Measurements from ENCODE around the gene PIM3. TPM values are rescaled to one million over a fixed set of nuclear protein-coding genes. Genes with fewer than 3 reads are reported as not detected.

PIM3 gene
- total RNA-seq (2022; extraction: Qiagen RNA extraction; ENCODE audit: low read depth): 21.6 to 43.2 TPM (median 37.1 TPM) in 5 replicates

DNA sequence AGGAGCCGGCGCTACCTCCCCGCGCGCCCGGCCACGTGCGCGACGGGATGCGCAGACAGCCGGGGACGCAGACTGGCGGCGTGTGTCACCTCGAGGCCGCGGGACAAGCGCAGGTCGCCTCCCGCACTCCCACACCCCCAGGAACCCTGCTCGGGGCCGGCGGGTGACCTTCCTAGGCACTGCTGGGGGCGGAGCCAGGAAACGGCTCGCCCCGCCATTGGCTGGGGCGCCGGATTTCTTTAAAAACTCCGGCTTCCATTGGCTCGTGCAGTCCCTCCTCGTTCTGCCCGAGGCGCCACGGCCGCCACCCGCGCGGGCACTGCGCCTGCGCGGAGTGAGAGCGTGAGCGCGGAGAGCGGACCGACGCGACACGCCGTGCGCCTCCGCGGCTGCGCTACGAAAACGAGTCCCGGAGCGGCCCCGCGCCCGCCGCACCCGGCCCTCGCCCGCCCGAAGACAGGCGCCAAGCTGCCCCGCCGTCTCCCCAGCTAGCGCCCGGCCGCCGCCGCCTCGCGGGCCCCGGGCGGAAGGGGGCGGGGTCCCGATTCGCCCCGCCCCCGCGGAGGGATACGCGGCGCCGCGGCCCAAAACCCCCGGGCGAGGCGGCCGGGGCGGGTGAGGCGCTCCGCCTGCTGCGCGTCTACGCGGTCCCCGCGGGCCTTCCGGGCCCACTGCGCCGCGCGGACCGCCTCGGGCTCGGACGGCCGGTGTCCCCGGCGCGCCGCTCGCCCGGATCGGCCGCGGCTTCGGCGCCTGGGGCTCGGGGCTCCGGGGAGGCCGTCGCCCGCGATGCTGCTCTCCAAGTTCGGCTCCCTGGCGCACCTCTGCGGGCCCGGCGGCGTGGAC is at the start of gene PIM3:
PIM3 (plus strand) TSS at position 614 of the 846 bp plus-strand sequence; CDS start at position 790, 176 bp downstream.

DNA sequence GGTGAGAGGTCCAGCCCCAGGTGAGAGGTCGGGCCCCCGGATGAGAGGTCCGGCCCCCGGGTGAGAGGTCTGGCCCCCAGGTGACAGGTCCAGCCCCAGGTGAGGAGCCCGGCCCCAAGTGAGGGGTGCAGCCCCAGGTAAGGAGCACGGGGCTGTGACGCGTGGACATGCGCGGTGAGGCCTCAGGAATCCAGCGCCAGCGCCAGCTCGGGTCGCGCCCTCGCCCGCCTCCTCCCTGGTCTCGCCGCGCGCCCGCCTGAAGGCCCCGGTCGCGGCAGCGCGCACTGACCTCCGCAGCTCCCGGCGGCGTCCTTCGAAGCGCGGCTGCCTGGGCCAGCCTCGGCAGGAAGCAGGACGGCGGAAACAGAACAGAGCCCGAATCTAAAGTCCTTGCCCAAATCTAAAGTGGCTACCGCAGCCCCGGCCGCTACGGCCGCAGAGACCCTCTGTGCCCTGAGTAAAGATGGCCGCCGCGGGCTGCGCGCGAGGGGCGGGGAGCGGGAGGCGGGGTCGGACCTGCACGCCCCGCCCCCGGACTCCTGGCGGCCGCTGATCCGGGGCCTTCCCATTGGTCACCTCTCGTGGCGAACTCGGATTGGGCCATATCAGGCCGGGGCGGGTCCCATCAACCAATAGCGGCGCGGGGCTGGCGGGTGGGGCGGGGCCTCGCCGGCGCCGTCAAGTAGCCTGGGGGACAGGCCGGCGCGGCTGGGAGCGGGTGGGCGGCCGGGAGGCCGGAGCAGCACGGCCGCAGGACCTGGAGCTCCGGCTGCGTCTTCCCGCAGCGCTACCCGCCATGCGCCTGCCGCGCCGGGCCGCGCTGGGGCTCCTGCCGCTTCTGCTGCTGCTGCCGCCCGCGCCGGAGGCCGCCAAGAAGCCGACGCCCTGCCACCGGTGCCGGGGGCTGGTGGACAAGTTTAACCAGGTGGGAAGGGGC is 42.3 kb upstream of the PIM3 start, which contains the start of the genes ALG12 and CRELD2:
ALG12 (minus strand) TSS at position 465 of the 937 bp plus-strand sequence. CDS start 4,673 bp downstream, outside the sequence.
CRELD2 (plus strand) TSS at position 661 of the 937 bp plus-strand sequence; CDS start at position 797, 136 bp downstream.

DNA sequence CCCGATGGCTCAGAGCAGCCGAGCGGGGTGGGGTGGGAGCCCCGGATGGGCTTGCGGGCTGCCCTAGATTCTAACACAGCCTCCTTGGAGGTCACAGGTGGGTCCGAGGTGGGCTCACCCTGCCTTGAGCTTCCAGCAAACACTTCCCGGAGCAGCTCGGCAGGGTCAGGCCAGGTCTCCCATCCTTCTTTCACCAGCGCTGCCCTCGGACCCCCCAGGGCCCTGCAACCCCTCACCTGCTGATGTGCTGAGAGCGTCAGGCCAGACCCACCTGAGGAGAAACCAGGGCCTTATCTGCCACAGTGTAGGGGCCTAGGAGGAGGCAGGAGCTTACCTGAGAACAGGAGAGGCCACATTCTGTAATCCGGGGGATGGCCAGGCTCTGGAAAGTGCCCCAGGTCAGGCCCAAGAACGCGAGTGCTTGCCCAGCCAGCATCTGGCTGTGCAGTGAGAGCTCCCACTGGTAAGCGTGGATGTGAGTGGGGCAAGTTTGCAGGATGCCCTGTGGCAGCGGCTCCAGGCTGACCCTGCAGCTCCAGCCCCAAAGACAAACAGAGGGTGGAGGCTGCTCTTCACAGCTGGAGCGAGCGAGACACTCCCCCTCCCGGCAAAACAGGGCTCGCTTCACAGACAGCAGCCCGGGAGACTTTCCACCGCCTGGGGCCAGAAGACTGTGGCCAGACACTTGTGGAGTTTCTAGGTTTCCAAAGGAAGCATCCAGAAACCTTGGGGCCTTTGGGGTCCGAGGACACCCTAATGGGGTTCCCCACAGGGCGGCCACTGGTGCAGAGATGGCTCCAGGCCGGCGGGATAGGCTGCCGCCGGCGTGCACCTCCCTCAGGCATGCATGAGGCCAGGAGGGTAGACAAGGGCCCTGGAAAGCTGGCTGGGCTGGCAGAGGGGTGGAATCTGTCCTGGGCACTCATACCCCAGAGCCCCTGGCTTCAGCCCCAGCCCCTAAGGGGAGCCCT is 51.9 kb downstream of the PIM3 start, which contains the start of gene IL17REL:
IL17REL (minus strand) TSS at position 555 of the 971 bp plus-strand sequence; CDS start at position 436, 119 bp downstream.

Other genes starting within 250 kb of the PIM3 start
- 12.1 to 15.6 TPM (median 14.7 TPM) in 5 replicates for gene BRD1, start 132.9 kb upstream of the PIM3 start, total RNA-seq (2022; extraction: Qiagen RNA extraction; ENCODE audit: low read depth)
- gene ZBED4, start 106.9 kb upstream of the PIM3 start, total RNA-seq (2022; extraction: Qiagen RNA extraction; ENCODE audit: low read depth): 8.0 to 12.1 TPM (median 11.6 TPM) in 5 replicates
- 5.2 to 12.3 TPM (median 11.1 TPM) in 5 replicates for gene ALG12, start 42.3 kb upstream of the PIM3 start, total RNA-seq (2022; extraction: Qiagen RNA extraction; ENCODE audit: low read depth)
- gene CRELD2, start 42.1 kb upstream of the PIM3 start, total RNA-seq (2022; extraction: Qiagen RNA extraction; ENCODE audit: low read depth): 17.3 to 28.1 TPM (median 26.9 TPM) in 5 replicates
- 0.02 TPM in 1 of 5 replicates, not detected in the others for gene IL17REL, start 52.0 kb downstream of the PIM3 start, total RNA-seq (2022; extraction: Qiagen RNA extraction; ENCODE audit: low read depth)
- not detected in 5 replicates for gene TTLL8, start 97.5 kb downstream of the PIM3 start, total RNA-seq (2022; extraction: Qiagen RNA extraction; ENCODE audit: low read depth)
- 0.05 to 0.06 TPM in 2 of 5 replicates, not detected in the others for gene MLC1, start 124.7 kb downstream of the PIM3 start, total RNA-seq (2022; extraction: Qiagen RNA extraction; ENCODE audit: low read depth)
- not detected in 5 replicates for gene MOV10L1, start 129.2 kb downstream of the PIM3 start, total RNA-seq (2022; extraction: Qiagen RNA extraction; ENCODE audit: low read depth)
- gene PANX2, start 210.0 kb downstream of the PIM3 start, total RNA-seq (2022; extraction: Qiagen RNA extraction; ENCODE audit: low read depth): 5.7 to 8.5 TPM (median 6.9 TPM) in 5 replicates
- gene TRABD, start 225.1 kb downstream of the PIM3 start, total RNA-seq (2022; extraction: Qiagen RNA extraction; ENCODE audit: low read depth): 21.0 to 39.4 TPM (median 33.3 TPM) in 5 replicates
- gene SELENOO, start 240.2 kb downstream of the PIM3 start, total RNA-seq (2022; extraction: Qiagen RNA extraction; ENCODE audit: low read depth): 12.7 to 21.3 TPM (median 18.0 TPM) in 5 replicates